GM19467 (cell line): ENCODE results near the gene TMCC1.
A peak's percentile ranks its signal among the peaks of the same experiment; 100 is the strongest.
"Not testable (repeated sequence)": the region's sequence is repeated elsewhere in the genome, so short reads cannot be mapped to it uniquely, and the experiment has no call there.

ENCODE experiments used
- ATAC-seq: cut with Tn5 transposase; IDR thresholded peaks from one replicate; pipeline ENCODE4 v1.9.1; 2021; ENCODE audit warnings: mild to moderate bottlenecking, moderate library complexity; ENCODE audit not compliant: unreplicated experiment

Gene TMCC1

GRCh38 chr3:129892857-129893580 is 492 bp downstream of the TMCC1 start:
- peak; percentile 57 for ATAC-seq

- no peak for ATAC-seq
Measured at GRCh38 chr3:129892486-129892856, 1.0 kb downstream of the TMCC1 start.

GRCh38 chr3:129890891-129891290 is 2.6 kb downstream of the TMCC1 start:
- ATAC-seq = no peak

GRCh38 chr3:129890125-129890524 is 3.4 kb downstream of the TMCC1 start:
- ATAC-seq = no peak

- ATAC-seq = no peak
Measured at GRCh38 chr3:129888771-129889170, 4.7 kb downstream of the TMCC1 start.

- ATAC-seq = no peak
Measured at GRCh38 chr3:129881261-129881660, 12.2 kb downstream of the TMCC1 start.

- ATAC-seq = no peak
Measured at GRCh38 chr3:129878355-129878754, 15.2 kb downstream of the TMCC1 start.

- ATAC-seq = not testable (repeated sequence)
Measured at GRCh38 chr3:129874479-129874878, 19.0 kb downstream of the TMCC1 start.

GRCh38 chr3:129868912-129869311 is 24.6 kb downstream of the TMCC1 start:
- no peak for ATAC-seq

GRCh38 chr3:129867506-129868124 is 25.9 kb downstream of the TMCC1 start:
- no peak for ATAC-seq

- ATAC-seq = no peak
Measured at GRCh38 chr3:129865806-129866205, 27.7 kb downstream of the TMCC1 start.

- ATAC-seq = no peak
Measured at GRCh38 chr3:129864519-129864918, 29.0 kb downstream of the TMCC1 start.

GRCh38 chr3:129859272-129859671 is 34.2 kb downstream of the TMCC1 start:
- ATAC-seq = no peak

- no peak for ATAC-seq
Measured at GRCh38 chr3:129857899-129858298, 35.6 kb downstream of the TMCC1 start.

- not testable (repeated sequence) for ATAC-seq
Measured at GRCh38 chr3:129856790-129857189, 36.7 kb downstream of the TMCC1 start.

- ATAC-seq = no peak
Measured at GRCh38 chr3:129855832-129856419, 37.6 kb downstream of the TMCC1 start.

- ATAC-seq = no peak
Measured at GRCh38 chr3:129855170-129855831, 38.2 kb downstream of the TMCC1 start.

GRCh38 chr3:129854460-129854859 is 39.1 kb downstream of the TMCC1 start:
- ATAC-seq = no peak

- no peak for ATAC-seq
Measured at GRCh38 chr3:129845956-129846355, 47.6 kb downstream of the TMCC1 start.

GRCh38 chr3:129840707-129841360 is 52.7 kb downstream of the TMCC1 start:
- no peak for ATAC-seq

- ATAC-seq = no peak
Measured at GRCh38 chr3:129838086-129838485, 55.4 kb downstream of the TMCC1 start.
